NT2/D1 (cell line): ENCODE results near the gene TNFSF4.

Experiments
- SUZ12 ChIP-seq: IDR thresholded peaks from 2 replicates; pipeline ENCODE4 v1.6.1; 2011; ENCODE audit not compliant: insufficient read length, insufficient read depth; ENCODE audit errors: extremely low read depth
- YY1 ChIP-seq: IDR thresholded peaks from 2 replicates; pipeline ENCODE4 v1.6.1; 2011; ENCODE audit not compliant: insufficient read length, insufficient read depth
- ZNF274 ChIP-seq: IDR thresholded peaks from 2 replicates; pipeline ENCODE4 v1.6.1; 2011; ENCODE audit warnings: mild to moderate bottlenecking, low read depth, low read length

- TF ChIP-seq YY1 = no peak
- TF ChIP-seq SUZ12 = no peak
- no peak for TF ChIP-seq ZNF274
Measured at GRCh38 chr1:173210716-173211231, 3.6 kb upstream of the TNFSF4 start.
